ENCODE results near the gene CFAP99.
A peak's percentile ranks its signal among the peaks of the same experiment; 100 is the strongest.
"Not testable (repeated sequence)": the region's sequence is repeated elsewhere in the genome, so short reads cannot be mapped to it uniquely, and the experiment has no call there.

Gene CFAP99

DNA sequence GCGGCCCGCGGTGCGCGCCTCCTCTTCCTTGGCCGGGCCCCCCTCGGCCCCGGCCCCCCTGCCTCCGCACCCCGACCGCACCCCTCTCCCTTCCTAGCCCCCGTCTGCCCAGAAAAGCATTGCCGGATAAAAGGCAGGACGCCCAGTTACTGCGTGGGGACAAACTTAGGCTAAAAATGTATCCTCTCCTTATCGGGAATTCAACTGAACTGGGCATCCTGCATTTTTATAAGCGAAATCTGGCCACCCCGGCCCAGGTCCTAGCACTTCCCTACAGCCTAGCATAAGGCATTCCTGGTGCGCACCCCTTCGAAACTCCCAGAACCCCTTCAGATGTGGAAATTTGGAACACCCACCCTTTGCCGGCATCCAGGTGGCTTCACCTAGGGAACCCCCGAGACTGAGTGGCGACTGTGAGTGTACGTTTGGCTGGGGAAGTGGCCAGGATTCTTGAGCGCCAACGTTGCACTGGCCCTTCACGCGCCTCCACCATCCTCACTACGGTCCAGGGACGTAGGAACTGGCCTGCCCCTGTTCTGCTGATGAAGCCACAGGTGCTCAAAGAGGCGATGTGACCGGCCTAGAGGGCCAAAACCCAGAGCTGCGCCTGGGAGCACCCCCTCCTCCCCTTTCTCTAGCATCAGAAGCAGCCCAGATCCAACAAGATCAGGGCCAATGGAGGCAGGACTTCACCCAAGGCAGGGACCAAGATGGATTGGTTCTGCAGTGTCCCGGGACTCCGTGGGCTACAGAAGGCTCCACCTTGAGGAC is 44.4 kb downstream of the CFAP99 start:
- peak overlapping the region; percentile 3 for H3K4me3 ChIP-seq (ENCODE audit: low read length)
- TF ChIP-seq, protein P1, sequence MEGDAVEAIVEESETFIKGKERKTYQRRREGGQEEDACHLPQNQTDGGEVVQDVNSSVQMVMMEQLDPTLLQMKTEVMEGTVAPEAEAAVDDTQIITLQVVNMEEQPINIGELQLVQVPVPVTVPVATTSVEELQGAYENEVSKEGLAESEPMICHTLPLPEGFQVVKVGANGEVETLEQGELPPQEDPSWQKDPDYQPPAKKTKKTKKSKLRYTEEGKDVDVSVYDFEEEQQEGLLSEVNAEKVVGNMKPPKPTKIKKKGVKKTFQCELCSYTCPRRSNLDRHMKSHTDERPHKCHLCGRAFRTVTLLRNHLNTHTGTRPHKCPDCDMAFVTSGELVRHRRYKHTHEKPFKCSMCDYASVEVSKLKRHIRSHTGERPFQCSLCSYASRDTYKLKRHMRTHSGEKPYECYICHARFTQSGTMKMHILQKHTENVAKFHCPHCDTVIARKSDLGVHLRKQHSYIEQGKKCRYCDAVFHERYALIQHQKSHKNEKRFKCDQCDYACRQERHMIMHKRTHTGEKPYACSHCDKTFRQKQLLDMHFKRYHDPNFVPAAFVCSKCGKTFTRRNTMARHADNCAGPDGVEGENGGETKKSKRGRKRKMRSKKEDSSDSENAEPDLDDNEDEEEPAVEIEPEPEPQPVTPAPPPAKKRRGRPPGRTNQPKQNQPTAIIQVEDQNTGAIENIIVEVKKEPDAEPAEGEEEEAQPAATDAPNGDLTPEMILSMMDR (IDR thresholded peaks at IDR 0.05; ENCODE audit: insufficient read depth, low read depth, low read length, missing control alignments), result no peak
- no peak for DNase-seq (ENCODE audit: low read depth)

DNA sequence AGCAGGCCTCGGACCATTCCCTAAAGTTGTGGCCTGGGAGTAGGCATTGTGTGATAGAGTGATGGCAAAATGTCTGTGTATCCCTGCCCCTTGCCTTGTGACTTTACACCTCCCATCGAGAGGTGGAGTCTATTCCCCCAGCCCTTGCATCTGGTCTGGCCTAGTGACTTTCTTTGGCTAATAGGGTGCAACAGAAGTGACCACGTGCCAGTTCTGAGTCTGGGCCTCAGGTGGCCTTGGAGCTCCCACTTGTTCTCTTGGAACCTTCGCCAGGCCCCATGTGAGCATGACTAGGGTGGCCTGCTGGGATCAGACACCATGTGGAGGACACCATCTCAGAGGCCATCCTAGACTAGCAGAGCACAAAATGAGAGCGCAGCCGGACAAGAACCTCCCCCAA is 46.3 kb downstream of the CFAP99 start:
- H3K4me3 ChIP-seq (ENCODE audit: low read length), result no peak overlapping the region
- TF ChIP-seq, protein P1 (IDR thresholded peaks at IDR 0.05; ENCODE audit: insufficient read depth, low read depth, low read length, missing control alignments), result no peak
- DNase-seq (ENCODE audit: low read depth), result no peak

DNA sequence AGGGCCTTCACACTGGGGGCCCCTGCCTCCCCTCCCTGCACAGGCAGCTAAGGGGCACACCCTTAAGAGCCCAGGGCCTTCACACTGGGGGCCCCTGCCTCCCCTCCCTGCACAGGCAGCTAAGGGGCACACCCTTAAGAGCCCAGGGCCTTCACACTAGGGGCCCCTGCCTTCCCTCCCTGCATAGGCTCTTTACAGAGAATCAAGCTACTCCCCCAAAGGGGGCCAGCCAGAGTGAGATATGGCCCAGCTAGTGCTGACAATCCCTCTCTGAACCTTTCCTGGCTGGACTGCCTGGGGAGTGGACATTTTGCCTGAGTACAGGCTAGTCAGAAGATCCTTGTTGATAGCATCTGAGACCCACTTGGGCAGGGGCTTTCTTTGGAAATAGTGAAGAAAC is 46.8 kb downstream of the CFAP99 start:
- H3K4me3 ChIP-seq (ENCODE audit: low read length); DNase-seq (ENCODE audit: low read depth): not testable (repeated sequence)

DNA sequence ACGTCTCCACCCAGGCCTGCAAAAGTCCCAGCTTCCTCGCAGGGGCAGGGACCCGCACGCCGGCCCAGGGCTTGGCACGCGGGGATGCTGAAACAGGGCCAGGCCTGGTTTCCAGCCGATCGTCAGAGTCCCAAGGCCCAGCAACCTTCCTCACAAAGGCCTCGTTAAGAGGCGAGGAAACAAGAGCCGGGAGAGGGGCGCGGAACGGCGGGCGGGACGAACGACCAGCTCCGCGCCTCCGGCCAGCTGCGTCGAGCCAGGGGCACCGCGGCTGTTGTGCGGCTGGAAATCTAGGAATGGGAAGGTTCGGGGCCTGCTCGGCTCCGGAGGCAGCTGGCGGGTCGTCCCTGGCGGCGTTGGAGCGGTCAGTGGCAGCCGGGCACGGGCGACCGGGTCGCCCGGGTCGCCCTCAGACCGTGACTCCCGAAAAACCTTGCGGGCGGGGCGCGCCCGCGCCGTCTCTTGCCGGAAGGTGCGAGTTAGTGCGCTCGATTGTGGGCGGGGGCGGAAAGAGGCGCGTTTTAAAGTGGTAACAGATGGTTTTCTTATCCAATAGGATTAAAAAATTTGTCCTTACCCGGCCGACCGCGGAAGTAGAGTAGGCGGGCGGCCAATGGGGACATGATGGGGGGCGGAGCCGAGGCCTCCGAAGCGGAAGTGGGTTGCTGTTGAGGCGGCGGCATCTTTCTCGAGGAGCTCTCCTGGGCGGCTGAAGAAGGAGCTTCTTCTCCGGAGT is 49.9 kb downstream of the CFAP99 start, which contains the start of gene RNF4:
TSS of gene RNF4 (plus strand) at position 651 of the 736 bp plus-strand sequence. CDS start 21,388 bp downstream, outside the sequence.
- TF ChIP-seq, protein P1 (IDR thresholded peaks at IDR 0.05; ENCODE audit: insufficient read depth, low read depth, low read length, missing control alignments), result no peak
- peak; percentile 97 for DNase-seq (ENCODE audit: low read depth)
- H3K4me3 ChIP-seq (ENCODE audit: low read length), result peak within 1 kb of the TSS; percentile 90

DNA sequence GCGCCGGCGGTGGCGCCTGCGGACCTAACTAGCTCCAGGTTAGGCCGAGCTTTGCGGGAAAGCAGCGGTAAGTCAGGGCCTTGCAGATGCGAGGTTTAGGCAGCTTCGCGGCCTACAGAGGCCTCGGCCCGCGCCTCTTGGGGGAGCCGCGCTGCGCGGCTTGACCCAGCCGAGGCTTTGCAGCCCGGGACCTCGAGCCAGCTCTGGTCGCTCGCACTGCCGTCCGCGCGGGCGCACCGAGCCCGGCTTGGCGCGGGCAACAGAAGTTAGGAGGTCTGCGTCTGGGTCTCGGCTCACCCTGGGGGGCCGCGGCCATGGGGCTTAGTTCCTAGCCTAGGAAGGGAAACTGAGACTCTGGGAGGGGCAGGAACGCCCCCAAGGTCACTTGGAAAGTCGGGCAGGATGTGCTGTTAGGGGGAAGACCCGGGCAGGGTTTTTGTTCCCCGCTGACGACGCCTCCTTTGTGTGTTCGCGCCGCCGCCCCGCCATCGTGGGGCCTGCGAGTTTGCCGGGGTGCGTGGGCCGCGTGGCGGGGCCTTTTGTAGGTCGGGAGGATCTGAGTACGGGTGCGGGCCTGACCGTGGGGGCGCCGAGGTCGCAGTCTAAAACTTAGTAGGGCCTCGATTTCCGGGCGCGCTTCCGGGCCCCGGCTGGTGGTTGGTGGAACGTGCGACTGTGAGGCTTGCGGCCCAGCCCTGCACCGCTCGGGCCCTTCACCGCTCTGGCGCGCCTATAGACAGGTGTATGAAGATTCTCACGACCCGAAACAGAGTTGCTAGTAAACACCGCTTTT is 50.6 kb downstream of the CFAP99 start:
- TF ChIP-seq, protein P1 (IDR thresholded peaks at IDR 0.05; ENCODE audit: insufficient read depth, low read depth, low read length, missing control alignments), result no peak
- H3K4me3 ChIP-seq (ENCODE audit: low read length), result peak overlapping the region; percentile 90
- peak; percentile 65 for DNase-seq (ENCODE audit: low read depth)

DNA sequence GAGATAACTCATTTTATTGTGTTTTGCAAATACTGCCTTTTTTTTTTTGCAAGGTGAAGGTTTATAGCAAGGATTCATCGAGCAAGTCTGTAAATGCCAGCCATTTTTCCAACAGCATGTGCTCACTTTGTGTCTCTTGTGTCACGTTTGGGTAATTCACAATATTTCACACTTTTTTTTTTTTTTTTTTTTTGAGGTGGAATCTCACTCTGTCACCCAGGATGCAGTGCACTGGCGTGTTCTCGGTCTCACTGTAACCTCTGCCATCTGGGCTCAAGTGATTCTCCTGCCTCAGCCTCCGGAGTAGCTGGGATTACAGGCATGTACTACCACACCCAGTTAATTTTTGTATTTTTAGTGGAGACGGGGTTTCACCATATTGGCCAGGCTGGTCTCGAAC is 52.0 kb downstream of the CFAP99 start:
- DNase-seq (ENCODE audit: low read depth), result no peak
- H3K4me3 ChIP-seq (ENCODE audit: low read length), result peak overlapping the region; percentile 90
- TF ChIP-seq, protein P1 (IDR thresholded peaks at IDR 0.05; ENCODE audit: insufficient read depth, low read depth, low read length, missing control alignments), result no peak

DNA sequence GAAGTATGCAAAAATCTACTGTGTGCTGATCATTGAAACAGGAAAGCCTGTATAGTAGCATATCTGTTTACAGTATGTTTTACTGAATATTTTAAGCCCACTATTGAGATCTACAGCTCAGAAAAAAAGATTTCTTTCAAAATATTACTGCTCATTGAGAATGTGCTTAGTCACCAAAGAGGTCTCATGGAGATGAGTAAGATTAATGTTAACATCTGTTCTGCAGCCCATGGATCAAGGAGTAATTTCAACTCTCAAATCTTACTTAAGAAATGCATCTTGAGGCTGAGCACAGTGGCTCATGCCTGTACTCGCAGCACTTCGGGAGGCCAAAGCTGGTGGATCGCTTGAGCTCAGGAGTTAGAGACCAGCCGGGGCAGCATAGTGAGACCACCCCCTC is 53.4 kb downstream of the CFAP99 start:
- TF ChIP-seq, protein P1 (IDR thresholded peaks at IDR 0.05; ENCODE audit: insufficient read depth, low read depth, low read length, missing control alignments), result no peak
- H3K4me3 ChIP-seq (ENCODE audit: low read length), result no peak overlapping the region
- DNase-seq (ENCODE audit: low read depth), result peak; percentile 50

Data from epithelial cell of esophagus (primary cell).